ENCODE measurements around the gene NT5DC4. TPM values are rescaled to one million over a fixed set of nuclear protein-coding genes. Genes with fewer than 3 reads are reported as not detected.

NT5DC4 gene
- total RNA-seq, 1 experiment from 2014 or later, result not detected

DNA sequence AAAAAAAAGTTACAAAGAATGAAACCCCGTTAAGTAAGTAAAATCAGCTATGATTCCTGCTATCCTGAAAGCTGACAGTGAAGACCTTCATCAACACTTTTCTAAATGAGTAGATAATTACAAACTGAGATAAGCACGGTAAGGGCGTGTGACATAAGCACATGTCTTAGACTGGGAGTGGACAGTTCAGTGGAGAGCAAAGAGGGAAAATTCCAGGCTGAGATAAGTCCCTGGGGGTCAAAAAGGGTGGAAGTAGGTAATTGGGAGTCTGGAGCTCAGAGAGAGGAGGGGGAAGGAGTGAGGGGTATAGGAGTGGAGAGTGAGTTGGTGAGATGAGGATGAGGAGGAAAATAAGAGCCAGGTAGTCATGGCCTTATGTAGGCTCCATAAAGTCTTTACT, 67.8 kb downstream of the NT5DC4 start:
- H3K4me1 Mint-ChIP-seq (ENCODE audit: insufficient read depth, unreplicated experiment), result peaks cover 46% of the 10 kb centered on the region
- POLR2A ChIA-PET, result interaction anchor here (0.6 to 9.4 kb wide), 3 partner anchors 23 to 49 kb away, joined by 3 to 112 read pairs (median 5); no protein-coding TSS in a partner anchor
- peaks cover 15% of the 10 kb centered on the region for H3K9me3 Mint-ChIP-seq (ENCODE audit: unreplicated experiment)
- TF ChIP-seq, protein P1, sequence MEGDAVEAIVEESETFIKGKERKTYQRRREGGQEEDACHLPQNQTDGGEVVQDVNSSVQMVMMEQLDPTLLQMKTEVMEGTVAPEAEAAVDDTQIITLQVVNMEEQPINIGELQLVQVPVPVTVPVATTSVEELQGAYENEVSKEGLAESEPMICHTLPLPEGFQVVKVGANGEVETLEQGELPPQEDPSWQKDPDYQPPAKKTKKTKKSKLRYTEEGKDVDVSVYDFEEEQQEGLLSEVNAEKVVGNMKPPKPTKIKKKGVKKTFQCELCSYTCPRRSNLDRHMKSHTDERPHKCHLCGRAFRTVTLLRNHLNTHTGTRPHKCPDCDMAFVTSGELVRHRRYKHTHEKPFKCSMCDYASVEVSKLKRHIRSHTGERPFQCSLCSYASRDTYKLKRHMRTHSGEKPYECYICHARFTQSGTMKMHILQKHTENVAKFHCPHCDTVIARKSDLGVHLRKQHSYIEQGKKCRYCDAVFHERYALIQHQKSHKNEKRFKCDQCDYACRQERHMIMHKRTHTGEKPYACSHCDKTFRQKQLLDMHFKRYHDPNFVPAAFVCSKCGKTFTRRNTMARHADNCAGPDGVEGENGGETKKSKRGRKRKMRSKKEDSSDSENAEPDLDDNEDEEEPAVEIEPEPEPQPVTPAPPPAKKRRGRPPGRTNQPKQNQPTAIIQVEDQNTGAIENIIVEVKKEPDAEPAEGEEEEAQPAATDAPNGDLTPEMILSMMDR (IDR thresholded peaks at IDR 0.05; ENCODE audit: unreplicated experiment), result no peak
- CTCF ChIA-PET, result interaction anchor here (0.5 to 1.3 kb wide), 5 partner anchors 11 to 449 kb away, joined by 3 to 5 read pairs (median 3); no protein-coding TSS in a partner anchor
- DNase-seq (ENCODE audit: unreplicated experiment), result no peak
- H3K36me3 Mint-ChIP-seq (ENCODE audit: insufficient read depth, unreplicated experiment), result no peaks in the 10 kb centered on the region
- intact Hi-C loops (cut with micrococcal nuclease), result no loop called here
- no TSS peak for BruUV-seq (replicated peaks)
- H3K27ac Mint-ChIP-seq (ENCODE audit: low read depth, unreplicated experiment), result no peak overlapping the region
- no peak overlapping the region for H3K4me3 Mint-ChIP-seq (ENCODE audit: unreplicated experiment)
- H3K27me3 Mint-ChIP-seq (ENCODE audit: insufficient read depth, unreplicated experiment), result no peaks in the 10 kb centered on the region

Other genes starting within 250 kb of the NT5DC4 start
- 53.7 and 54.6 TPM in 2 replicates for gene TTL, start 238.9 kb upstream of the NT5DC4 start, total RNA-seq (2022)
- gene POLR1B, start 178.6 kb upstream of the NT5DC4 start, total RNA-seq (2022), result 51.6 and 74.0 TPM in 2 replicates
- 54.5 and 56.1 TPM in 2 replicates for gene CHCHD5, start 136.4 kb upstream of the NT5DC4 start, total RNA-seq (2022)
- gene SLC20A1, start 75.1 kb upstream of the NT5DC4 start, total RNA-seq (2022), result 242 and 295 TPM in 2 replicates
- 14.7 and 21.6 TPM in 2 replicates for gene CKAP2L, start 43.6 kb downstream of the NT5DC4 start, total RNA-seq (2022)
- 99.1 and 170 TPM in 2 replicates for gene IL1A, start 63.5 kb downstream of the NT5DC4 start, total RNA-seq (2022)
- 5.4 and 5.5 TPM in 2 replicates for gene IL1B, start 115.8 kb downstream of the NT5DC4 start, total RNA-seq (2022)
- gene IL37, start 190.1 kb downstream of the NT5DC4 start, total RNA-seq (2022), result not detected in 2 replicates

All from MCF 10A (cell line).